Omental fat pad (tissue), 4 donors: ENCODE results near the gene LSM2. TPM values are rescaled to one million over a fixed set of nuclear protein-coding genes. Genes with fewer than 3 reads are reported as not detected.
"Not testable (repeated sequence)": the region's sequence is repeated elsewhere in the genome, so short reads cannot be mapped to it uniquely, and the experiment has no call there.

Experiments used
- ATAC-seq: fragments of 150-250 bp; one replicate; pipeline ENCODE4 v1.9.1; 2016; ENCODE audit warnings: mild to moderate bottlenecking, moderate library complexity; ENCODE audit not compliant: low FRiP score
- DNase-seq: peaks from one replicate; pipeline ENCODE4 v3.0.0-alpha.2; 2019; ENCODE audit warnings: low spot score
- total RNA-seq, 4 donors: library from RNA; depleted of rRNA; stranded (reverse); fragments of >200 nt; gene quantifications; one replicate each; pipeline ENCODE4 v1.1.0, GENCODE V29; 2016
- TF ChIP-seq, protein P1 (sequence below), 3 donors: fragments of 450-650 bp; IDR thresholded peaks; one replicate each; pipeline ENCODE4 v1.5.1; 2016 to 2017; ENCODE audit warnings: antibody characterized with exemption in 3 of 3, mild to moderate bottlenecking in 3 of 3, moderate library complexity in 2 of 3

LSM2 gene
- total RNA-seq, 4 donors from 2014 or later = 19.8 to 35.1 (median 30.4) TPM

DNA sequence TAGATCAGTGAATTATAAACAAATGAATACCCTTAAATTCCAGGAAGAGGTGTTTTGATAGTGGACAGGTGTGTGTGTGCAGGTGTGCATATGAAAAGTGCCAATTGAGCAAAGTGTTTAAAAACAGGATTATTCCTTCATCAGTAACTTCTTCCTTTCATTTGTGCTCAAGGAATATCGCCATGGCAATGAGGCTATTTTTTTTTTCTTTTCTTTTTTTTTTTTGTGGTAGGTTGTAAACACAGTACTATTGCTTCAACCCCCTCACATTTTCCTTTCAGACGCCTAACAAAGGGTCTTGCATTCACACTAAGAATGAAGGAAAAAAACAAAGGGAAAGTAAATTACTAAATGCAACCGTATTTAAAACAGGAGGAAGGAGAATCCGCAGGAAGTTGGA, 18.8 kb upstream of the LSM2 start:
- TF ChIP-seq, protein P1, sequence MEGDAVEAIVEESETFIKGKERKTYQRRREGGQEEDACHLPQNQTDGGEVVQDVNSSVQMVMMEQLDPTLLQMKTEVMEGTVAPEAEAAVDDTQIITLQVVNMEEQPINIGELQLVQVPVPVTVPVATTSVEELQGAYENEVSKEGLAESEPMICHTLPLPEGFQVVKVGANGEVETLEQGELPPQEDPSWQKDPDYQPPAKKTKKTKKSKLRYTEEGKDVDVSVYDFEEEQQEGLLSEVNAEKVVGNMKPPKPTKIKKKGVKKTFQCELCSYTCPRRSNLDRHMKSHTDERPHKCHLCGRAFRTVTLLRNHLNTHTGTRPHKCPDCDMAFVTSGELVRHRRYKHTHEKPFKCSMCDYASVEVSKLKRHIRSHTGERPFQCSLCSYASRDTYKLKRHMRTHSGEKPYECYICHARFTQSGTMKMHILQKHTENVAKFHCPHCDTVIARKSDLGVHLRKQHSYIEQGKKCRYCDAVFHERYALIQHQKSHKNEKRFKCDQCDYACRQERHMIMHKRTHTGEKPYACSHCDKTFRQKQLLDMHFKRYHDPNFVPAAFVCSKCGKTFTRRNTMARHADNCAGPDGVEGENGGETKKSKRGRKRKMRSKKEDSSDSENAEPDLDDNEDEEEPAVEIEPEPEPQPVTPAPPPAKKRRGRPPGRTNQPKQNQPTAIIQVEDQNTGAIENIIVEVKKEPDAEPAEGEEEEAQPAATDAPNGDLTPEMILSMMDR (IDR thresholded peaks at IDR 0.05) = no peak
- ATAC-seq = no peak
- DNase-seq = no peak

DNA sequence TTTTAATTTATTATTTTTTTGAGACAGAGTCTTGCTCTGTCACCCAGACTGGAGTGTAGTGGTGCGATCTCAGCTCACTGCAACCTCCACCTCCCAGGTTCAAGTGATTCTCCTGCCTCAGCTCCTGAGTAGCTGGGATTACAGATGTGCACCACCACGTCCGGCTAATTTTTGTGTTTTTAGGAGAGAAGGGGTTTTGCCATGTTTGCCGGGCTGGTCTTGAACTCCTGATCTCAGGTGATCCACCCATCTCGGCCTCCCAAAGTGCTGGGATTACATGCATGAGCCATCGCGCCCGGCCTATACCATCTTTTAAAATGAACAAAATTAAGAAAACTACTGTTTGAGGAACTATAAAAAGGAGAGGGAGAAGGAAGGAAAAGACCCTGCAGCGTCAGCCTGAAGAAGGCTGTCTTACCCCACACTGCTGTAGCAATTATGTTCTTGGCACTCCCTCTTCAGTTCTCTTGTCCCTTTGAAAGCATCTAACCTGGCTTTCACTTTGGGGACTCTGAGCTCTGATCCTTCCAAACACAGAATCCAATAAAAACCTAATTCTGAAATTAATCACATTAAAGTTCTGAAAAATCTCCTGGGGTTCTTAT, 16.9 kb upstream of the LSM2 start:
- not testable (repeated sequence) for DNase-seq, ATAC-seq

DNA sequence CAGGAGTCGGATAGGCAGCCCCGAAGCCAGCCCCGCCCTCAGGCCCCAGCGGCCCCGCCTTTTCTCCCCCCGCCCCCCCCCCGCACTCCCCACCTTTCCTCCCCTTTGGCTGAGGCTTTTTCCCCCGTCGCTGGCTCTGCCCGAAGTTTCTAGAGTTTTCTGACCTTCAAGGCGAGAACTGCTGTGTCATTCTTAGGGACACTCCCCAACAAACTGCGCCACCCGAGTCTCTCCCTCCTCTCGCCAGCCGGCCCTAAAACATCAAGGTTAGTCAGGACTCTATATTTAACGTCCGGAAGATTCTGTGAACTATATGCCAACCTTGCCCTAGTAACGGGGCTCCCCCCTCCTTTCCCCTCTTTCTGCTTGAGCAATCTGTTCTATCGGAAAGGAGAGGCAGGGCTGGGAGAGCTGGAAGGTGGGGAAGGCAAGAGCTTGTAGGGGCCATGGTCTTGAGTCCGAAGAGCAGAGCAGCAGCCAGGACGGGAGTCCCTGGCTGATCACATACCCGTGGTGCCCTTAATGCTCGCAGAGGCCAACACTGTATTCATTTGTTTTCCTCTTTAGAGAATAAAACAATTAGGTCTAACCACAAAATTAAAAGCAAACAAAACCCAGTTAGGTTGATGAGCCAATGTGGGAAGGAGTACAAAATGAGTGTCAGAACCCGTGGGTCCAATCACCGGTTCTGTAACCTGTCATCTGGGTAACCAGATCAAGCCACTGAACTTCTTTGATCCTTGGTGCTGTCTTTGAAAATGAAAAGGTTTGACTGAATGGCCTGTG, 15.5 kb upstream of the LSM2 start:
- ATAC-seq = peak; percentile 55
- TF ChIP-seq, protein P1 (IDR thresholded peaks at IDR 0.05) = no peak
- peak; percentile 48 for DNase-seq

DNA sequence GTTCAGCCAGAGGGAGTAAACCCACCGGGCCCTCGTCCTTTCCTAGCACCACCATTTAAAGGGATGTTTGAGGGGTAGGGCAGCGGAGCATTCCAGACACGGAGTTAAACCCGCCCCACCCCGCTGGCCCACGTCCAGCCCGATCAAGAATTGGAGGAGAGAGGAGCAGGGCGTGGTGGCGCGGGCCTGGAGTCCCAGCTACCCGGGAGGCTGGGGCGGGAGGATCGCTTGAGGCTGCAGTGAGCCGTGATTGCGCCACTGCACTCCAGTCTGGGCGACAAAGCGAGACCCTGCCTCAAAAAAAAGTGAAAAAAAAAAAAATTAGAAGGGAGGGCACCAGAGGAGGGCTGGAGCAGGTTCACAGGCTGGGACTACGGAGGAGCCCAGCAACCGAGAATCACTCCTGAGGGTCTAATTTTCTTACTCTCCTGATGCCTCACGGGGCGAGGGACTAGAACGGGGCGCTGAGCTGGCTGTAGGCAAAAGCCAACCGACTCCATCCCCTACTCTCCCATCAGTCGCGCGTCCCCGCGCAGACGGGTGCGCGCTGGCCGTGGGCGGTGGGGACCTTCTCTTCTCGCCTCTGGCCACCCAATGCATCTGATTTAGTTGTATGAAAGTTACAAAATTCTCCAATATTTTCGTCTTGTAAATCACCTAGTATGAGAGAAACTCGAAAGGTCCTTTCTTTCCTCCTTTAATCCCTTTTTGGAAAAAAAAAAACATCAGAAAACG, 14.7 kb upstream of the LSM2 start:
- ATAC-seq (no peak), DNase-seq (peak; percentile 78)
- TF ChIP-seq, protein P1 (IDR thresholded peaks at IDR 0.05) = no peak

DNA sequence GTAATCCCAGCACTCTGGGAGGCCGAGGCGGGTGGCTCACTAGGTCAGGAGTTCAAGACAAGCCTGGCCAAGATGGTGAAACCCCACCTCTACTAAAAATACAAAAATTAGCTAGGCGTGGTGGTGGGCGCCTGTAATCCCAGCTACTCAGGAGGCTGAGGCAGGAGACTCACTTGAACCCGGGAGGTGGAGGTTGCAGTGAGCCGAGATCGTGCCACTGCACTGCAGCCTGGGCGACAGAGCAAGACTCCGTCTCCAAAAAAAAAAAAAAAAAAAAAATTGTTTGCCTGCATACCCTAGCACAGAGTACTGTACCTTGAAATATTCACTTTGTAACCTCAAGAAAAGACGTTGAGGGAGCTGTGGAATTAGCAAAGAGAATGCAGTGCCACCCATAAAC, 13.6 kb upstream of the LSM2 start:
- DNase-seq, ATAC-seq: not testable (repeated sequence)

DNA sequence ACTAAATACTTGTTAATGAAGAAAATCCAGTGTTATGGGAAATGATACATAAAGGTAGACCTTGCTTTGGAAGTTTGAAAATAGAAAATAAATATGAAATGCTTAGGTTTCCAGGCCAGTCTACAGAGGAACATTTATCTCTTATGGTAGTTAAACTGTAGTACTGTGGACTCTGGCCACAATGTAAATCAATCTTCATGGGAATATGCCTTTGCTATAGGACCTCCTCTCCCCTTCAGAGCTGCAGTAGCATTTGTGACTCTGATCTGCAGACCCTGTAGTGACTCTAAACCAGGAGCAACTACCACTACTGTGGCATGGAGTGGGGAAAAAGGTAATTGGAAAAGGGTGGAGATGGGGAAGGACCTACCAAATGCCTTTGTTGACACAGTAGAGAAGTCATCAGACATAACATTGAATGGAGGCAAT, 13.1 kb upstream of the LSM2 start:
- TF ChIP-seq, protein P1 (IDR thresholded peaks at IDR 0.05) = no peak
- no peak for DNase-seq
- ATAC-seq = no peak

DNA sequence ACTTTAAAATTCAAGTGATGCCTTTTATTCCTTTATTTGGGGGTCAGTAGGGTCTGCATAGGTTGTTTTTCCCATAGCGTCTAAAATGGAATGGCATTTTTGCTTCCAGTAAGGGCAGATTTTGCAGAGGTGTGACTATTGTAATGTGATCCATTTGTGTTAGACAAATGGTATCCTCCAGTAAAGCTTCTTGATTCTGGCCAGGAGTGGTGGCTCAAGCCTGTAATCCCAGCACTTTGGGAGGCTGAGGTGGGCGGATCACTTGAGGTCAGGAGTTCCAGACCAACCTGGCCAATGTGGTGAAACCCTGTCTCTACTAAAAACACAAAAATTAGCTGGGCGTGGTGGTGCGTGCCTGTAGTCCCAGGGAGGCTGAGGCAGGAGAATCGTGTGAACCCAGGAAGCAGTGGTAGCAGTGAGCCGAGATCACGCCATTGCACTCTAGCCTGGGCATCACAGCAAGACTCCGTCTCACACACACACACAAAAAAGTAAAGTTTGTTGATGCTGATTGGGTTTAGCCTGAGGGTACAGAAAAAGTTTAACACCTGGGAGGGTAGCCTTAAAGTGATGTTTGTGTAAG, 11.3 kb upstream of the LSM2 start:
- ATAC-seq, DNase-seq: not testable (repeated sequence)

DNA sequence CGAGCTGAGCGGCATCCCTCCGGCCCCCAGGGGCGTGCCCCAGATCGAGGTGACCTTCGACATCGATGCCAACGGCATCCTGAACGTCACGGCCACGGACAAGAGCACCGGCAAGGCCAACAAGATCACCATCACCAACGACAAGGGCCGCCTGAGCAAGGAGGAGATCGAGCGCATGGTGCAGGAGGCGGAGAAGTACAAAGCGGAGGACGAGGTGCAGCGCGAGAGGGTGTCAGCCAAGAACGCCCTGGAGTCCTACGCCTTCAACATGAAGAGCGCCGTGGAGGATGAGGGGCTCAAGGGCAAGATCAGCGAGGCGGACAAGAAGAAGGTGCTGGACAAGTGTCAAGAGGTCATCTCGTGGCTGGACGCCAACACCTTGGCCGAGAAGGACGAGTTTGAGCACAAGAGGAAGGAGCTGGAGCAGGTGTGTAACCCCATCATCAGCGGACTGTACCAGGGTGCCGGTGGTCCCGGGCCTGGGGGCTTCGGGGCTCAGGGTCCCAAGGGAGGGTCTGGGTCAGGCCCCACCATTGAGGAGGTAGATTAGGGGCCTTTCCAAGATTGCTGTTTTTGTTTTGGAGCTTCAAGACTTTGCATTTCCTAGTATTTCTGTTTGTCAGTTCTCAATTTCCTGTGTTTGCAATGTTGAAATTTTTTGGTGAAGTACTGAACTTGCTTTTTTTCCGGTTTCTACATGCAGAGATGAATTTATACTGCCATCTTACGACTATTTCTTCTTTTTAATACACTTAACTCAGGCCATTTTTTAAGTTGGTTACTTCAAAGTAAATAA, 10.6 kb upstream of the LSM2 start:
- not testable (repeated sequence) for ATAC-seq

More for the DNA sequence above, 10.6 kb upstream of the LSM2 start:
- not testable (repeated sequence) for DNase-seq
